Glutamatergic neuron (in vitro differentiated cells): ENCODE data around the gene POLR1G. TPM values are rescaled to one million over a fixed set of nuclear protein-coding genes. Genes with fewer than 3 reads are reported as not detected.

Experiments used
- microRNA-seq: library from miRNA; unstranded; fragments of <30 nt; microRNA quantifications from one replicate; pipeline ENCODE4, GENCODE V29; 2020; ENCODE audit not compliant: unreplicated experiment
- total RNA-seq: library from RNA; stranded (reverse); fragmentation: NEBNext Ultra II Directional; extraction: Animal tissue kit (Norgen Biotek cat#: 25700); gene quantifications from one replicate; pipeline ENCODE4 v1.2.1, GENCODE V29; 2021; ENCODE audit not compliant: unreplicated experiment

POLR1G gene
- total RNA-seq, 1 donor from 2014 or later, result 4.3 TPM

Small RNA genes within 50 kb of the gene (microRNA-seq; reads per million reads assigned to microRNA genes)
- gene MIR6088, result not detected

Other genes starting within 250 kb of the POLR1G start
- 1.2 TPM for gene NKPD1, start 245.7 kb upstream of the POLR1G start, total RNA-seq
- 31.6 TPM for gene TRAPPC6A, start 228.4 kb upstream of the POLR1G start, total RNA-seq
- gene BLOC1S3, start 227.9 kb upstream of the POLR1G start, total RNA-seq, result 8.1 TPM
- gene EXOC3L2, start 161.2 kb upstream of the POLR1G start, total RNA-seq, result not detected
- gene MARK4, start 155.4 kb upstream of the POLR1G start, total RNA-seq, result 110 TPM
- 0.42 TPM for gene CKM, start 83.8 kb upstream of the POLR1G start, total RNA-seq
- gene KLC3, start 65.9 kb upstream of the POLR1G start, total RNA-seq, result not detected
- gene ERCC2, start 36.1 kb upstream of the POLR1G start, total RNA-seq, result 52.9 TPM
- 0.93 TPM for gene PPP1R13L, start 1.6 kb upstream of the POLR1G start, total RNA-seq
- 65.7 TPM for gene ERCC1, start 17.3 kb downstream of the POLR1G start, total RNA-seq
- not detected for gene FOSB, start 61.4 kb downstream of the POLR1G start, total RNA-seq
- 179 TPM for gene RTN2, start 90.4 kb downstream of the POLR1G start, total RNA-seq
- 6.6 TPM for gene PPM1N, start 91.8 kb downstream of the POLR1G start, total RNA-seq
- 73.6 TPM for gene VASP, start 100.8 kb downstream of the POLR1G start, total RNA-seq
- gene OPA3, start 178.2 kb downstream of the POLR1G start, total RNA-seq, result 10.5 TPM
- not detected for gene GPR4, start 195.6 kb downstream of the POLR1G start, total RNA-seq
- gene EML2, start 232.8 kb downstream of the POLR1G start, total RNA-seq, result 53.2 TPM